Prostate gland (tissue), 2 donors: ENCODE measurements around the gene PKP3. TPM values are rescaled to one million over a fixed set of nuclear protein-coding genes. Genes with fewer than 3 reads are reported as not detected.
"Not testable (repeated sequence)": the region's sequence is repeated elsewhere in the genome, so short reads cannot be mapped to it uniquely, and the experiment has no call there.

Experiments
- DNase-seq: peaks from one replicate; pipeline ENCODE4 v3.0.0-alpha.2; 2019; ENCODE audit warnings: low spot score
- H3K27ac ChIP-seq, 2 donors: fragments of 200-600 bp; sonication (generic); 2 replicates each; pipeline ENCODE4 v1.5.1; 2017 to 2019
- H3K27me3 ChIP-seq: fragments of 200-600 bp; sonication (generic); replicated peaks from 2 replicates; pipeline ENCODE4 v1.5.1; 2019; ENCODE audit not compliant: insufficient read depth
- H3K36me3 ChIP-seq, 2 donors: fragments of 200-600 bp; sonication (generic); 1 replicate in 1 of 2; 2 replicates in 1 of 2; pipeline versions ENCODE4 v1.5.1 to v1.8.1; 2017 to 2019
- H3K4me1 ChIP-seq: fragments of 200-600 bp; sonication (generic); replicated peaks from 2 replicates; pipeline ENCODE4 v1.5.1; 2019
- H3K4me3 ChIP-seq, 2 donors: fragments of 200-600 bp; sonication (generic); 2 replicates each; pipeline ENCODE4 v1.5.1; 2017 to 2019
- H3K9me3 ChIP-seq: fragments of 200-600 bp; sonication (generic); 2 replicates; pipeline ENCODE4 v1.5.1; 2017
- CTCF ChIP-seq, 4 experiments: fragments of 200-600 bp in 2 of 4; fragments of 450-650 bp in 2 of 4; sonication (generic) in 2 of 4; IDR thresholded peaks; 1 replicate in 3 of 4; 2 replicates in 1 of 4; pipeline ENCODE4 v1.5.1; 2016 to 2019; ENCODE audit warnings: antibody characterized with exemption in 4 of 4, mild to moderate bottlenecking in 2 of 4, moderate library complexity in 2 of 4
- POLR2A ChIP-seq: fragments of 450-650 bp; IDR thresholded peaks from one replicate; pipeline ENCODE4 v1.6.1; 2016; ENCODE audit warnings: antibody characterized with exemption, mild to moderate bottlenecking
- POLR2AphosphoS5 ChIP-seq: sonication (generic); formaldehyde crosslinking; IDR thresholded peaks from one replicate; pipeline ENCODE4 v1.6.1; 2017; ENCODE audit warnings: antibody characterized with exemption
- WGBS: methylation state at CpG from one replicate; pipeline ENCODE4 v1.1.5; 2018; 5-methylcytosine and 5-hydroxymethylcytosine counted together
- intact Hi-C: fragments of 100-400 bp; cut with DNase I; formaldehyde crosslinking; loops from one replicate; pipeline ENCODE4 v1.14.2; 2022
- total RNA-seq, 2 donors: library from RNA; depleted of rRNA; stranded (reverse); fragments of >200 nt; gene quantifications; one replicate each; pipeline ENCODE4 v1.1.0, GENCODE V29; 2016

The PKP3 gene
- total RNA-seq, 2 donors from 2014 or later: 58.6 to 88.4 TPM

GRCh38 chr11:360326-361280 lies 33.4 kb upstream of the PKP3 start:
- DNase-seq: no peak
- WGBS: 86% methylated on average over 22 of the region's 22 CpGs

GRCh38 chr11:362642-363442 lies 31.2 kb upstream of the PKP3 start:
- Histone ChIP-seq H3K4me1 (no peaks in the 10 kb centered on the region), H3K4me3 (no peak overlapping the region), H3K27me3 (no peaks in the 10 kb centered on the region), H3K9me3 (no peaks in the 10 kb centered on the region), H3K27ac (no peak overlapping the region), H3K36me3 (no peaks in the 10 kb centered on the region)
- DNase-seq: no peak
- no peak for TF ChIP-seq POLR2AphosphoS5
- TF ChIP-seq POLR2A: no peak
- TF ChIP-seq CTCF (IDR thresholded peaks at IDR 0.05): no peak
- intact Hi-C loops: no loop called here
- 78% methylated on average over 16 of the region's 36 CpGs for WGBS

More at GRCh38 chr11:360326-361280, 33.4 kb upstream of the PKP3 start:
- intact Hi-C loops: no loop called here
- no peak overlapping the region for H3K4me3 ChIP-seq
- no peak for TF ChIP-seq POLR2A
- TF ChIP-seq CTCF (IDR thresholded peaks at IDR 0.05): no peak
- TF ChIP-seq POLR2AphosphoS5: no peak
- no peak overlapping the region for H3K27ac ChIP-seq
- H3K4me1 ChIP-seq: no peaks in the 10 kb centered on the region
- no peaks in the 10 kb centered on the region for H3K27me3 ChIP-seq
- H3K9me3 ChIP-seq: no peaks in the 10 kb centered on the region
- no peaks in the 10 kb centered on the region for H3K36me3 ChIP-seq

GRCh38 chr11:363443-363805 lies 30.6 kb upstream of the PKP3 start:
- H3K4me1 ChIP-seq, H3K9me3 ChIP-seq, H3K27ac ChIP-seq, H3K4me3 ChIP-seq, DNase-seq, intact Hi-C loops, H3K36me3 ChIP-seq, H3K27me3 ChIP-seq: not testable (repeated sequence)
- 69% methylated on average over 22 of the region's 22 CpGs for WGBS

GRCh38 chr11:363948-364761 lies 29.9 kb upstream of the PKP3 start:
- 55% methylated on average over 24 of the region's 24 CpGs for WGBS
- no peak overlapping the region for H3K4me3 ChIP-seq
- H3K9me3 ChIP-seq: no peaks in the 10 kb centered on the region
- TF ChIP-seq POLR2AphosphoS5 (peak; percentile 18), CTCF (IDR thresholded peaks at IDR 0.05) (peak in 2 of 4 experiments; percentile 46 to 81), POLR2A (no peak)
- peak; percentile 43 for DNase-seq
- no peaks in the 10 kb centered on the region for H3K36me3 ChIP-seq
- no peak overlapping the region for H3K27ac ChIP-seq
- no peaks in the 10 kb centered on the region for H3K4me1 ChIP-seq
- H3K27me3 ChIP-seq: no peaks in the 10 kb centered on the region
- intact Hi-C loops: no loop called here
